Lung (tissue), 12 donors: ENCODE results near the gene KIAA1958. TPM values are rescaled to one million over a fixed set of nuclear protein-coding genes. Genes with fewer than 3 reads are reported as not detected.

Source experiments
- ATAC-seq: fragments of 200-7000 bp; cut with Tn5 transposase; one replicate; pipeline ENCODE4 v1.9.1; 2020; ENCODE audit warnings: moderate number of reproducible peaks; ENCODE audit not compliant: insufficient read depth, low FRiP score
- DNase-seq, 3 donors: peaks; one replicate each; pipeline ENCODE4 v3.0.0-alpha.2; 2013 to 2017
- H3K27ac ChIP-seq, 2 donors: one replicate each; pipeline ENCODE4 v1.5.1; 2013; ENCODE audit warnings: mild to moderate bottlenecking in 2 of 2, moderate library complexity in 2 of 2, control low read depth in 1 of 2, inconsistent platforms in 1 of 2, low read depth in 1 of 2, low read length in 1 of 2
- H3K27me3 ChIP-seq, 3 donors: one replicate each; pipeline ENCODE4 v1.5.1; 2013; ENCODE audit warnings: low read length in 2 of 3; ENCODE audit not compliant: control insufficient read depth in 3 of 3, insufficient read depth in 3 of 3
- H3K36me3 ChIP-seq, 4 donors: one replicate each; pipeline ENCODE4 v1.5.1; 2013; ENCODE audit warnings: low read length in 4 of 4, mild to moderate bottlenecking in 1 of 4, moderate library complexity in 1 of 4; ENCODE audit not compliant: control insufficient read depth in 4 of 4, insufficient read depth in 4 of 4
- H3K4me1 ChIP-seq, 5 donors: one replicate each; pipeline ENCODE4 v1.5.1; 2013; ENCODE audit warnings: low read length in 5 of 5, mild to moderate bottlenecking in 2 of 5, moderate library complexity in 1 of 5; ENCODE audit not compliant: control insufficient read depth in 5 of 5, insufficient read depth in 5 of 5
- H3K4me3 ChIP-seq: one replicate; pipeline ENCODE4 v1.5.1; 2013; ENCODE audit warnings: mild to moderate bottlenecking, control low read depth, moderate library complexity
- H3K9ac ChIP-seq, 2 donors: one replicate each; pipeline ENCODE4 v1.5.1; 2013; ENCODE audit warnings: low read length in 2 of 2, control low read depth in 1 of 2; ENCODE audit not compliant: insufficient read depth in 1 of 2
- H3K9me3 ChIP-seq, 4 donors: one replicate each; pipeline ENCODE4 v1.5.1; 2013; ENCODE audit warnings: low read length in 3 of 4, mild to moderate bottlenecking in 1 of 4, moderate library complexity in 1 of 4; ENCODE audit not compliant: control insufficient read depth in 4 of 4, insufficient read depth in 3 of 4
- CTCF ChIP-seq: IDR thresholded peaks from 2 replicates; pipeline ENCODE4 v1.5.1; 2012; ENCODE audit warnings: mild to moderate bottlenecking; ENCODE audit errors: control extremely low read depth, extremely low read depth
- WGBS, 2 donors: extraction: QIAGEN DNeasy Blood & Tissue Kit; methylation state at CpG; one replicate each; pipeline ENCODE4 v1.1.7; 2013; 5-methylcytosine and 5-hydroxymethylcytosine counted together
- polyA plus RNA-seq, 2 donors: library from polyadenylated mRNA; stranded (reverse); fragments of 200-250 nt; gene quantifications; one replicate each; pipeline ENCODE4 v1.2.1, GENCODE V29; 2013
- total RNA-seq, 2 donors: library from RNA; depleted of rRNA in 1 of 2; stranded (reverse); fragments of >200 nt in 1 of 2; gene quantifications; one replicate each; pipeline ENCODE4 v1.2.1, GENCODE V29; 2014 to 2021
- donor health status: control.
- donor health status: control.
- donor health status: Bipolar disorder and iron deficiency.
- donor health status: healthy.
- donor health status: DM: yes; HTN: yes; CAD: no.

The KIAA1958 gene
- total and polyA plus RNA-seq, 4 donors = 2.0 to 24.0 (median 6.8) TPM

DNA sequence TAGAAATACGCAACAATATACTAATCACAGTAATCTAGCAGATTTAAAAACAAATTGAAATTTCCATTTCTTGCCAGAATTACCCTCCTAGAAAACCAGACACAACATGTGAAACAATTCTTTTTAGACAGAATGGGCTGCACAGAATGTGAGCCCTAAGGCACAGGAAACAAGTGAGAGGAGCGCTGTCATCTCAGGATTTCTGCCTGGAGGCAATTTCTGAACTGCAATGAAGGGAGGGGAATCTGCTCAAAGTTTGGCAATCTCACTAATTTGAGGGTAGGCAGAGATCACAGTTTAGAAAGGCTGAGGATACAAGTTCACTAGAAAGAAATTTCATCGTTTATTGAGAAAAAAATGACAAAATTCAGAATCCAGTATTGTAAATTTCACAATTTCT, 161.0 kb downstream of the KIAA1958 start:
- ATAC-seq = no peak
- Histone ChIP-seq H3K9ac (no peak overlapping the region), H3K9me3 (peaks cover 0 to 8% (median 1%) of the 10 kb centered on the region in 4 donors), H3K4me1 (no peaks in the 10 kb centered on the region), H3K27me3 (no peaks in the 10 kb centered on the region), H3K27ac (no peak overlapping the region), H3K4me3 (no peak overlapping the region), H3K36me3 (peaks cover 0 to 9% (median 6%) of the 10 kb centered on the region in 4 donors)
- WGBS, 2 donors = 98% methylated on average over 3 of the region's 3 CpGs
- TF ChIP-seq CTCF = no peak
- DNase-seq = no peak

- Histone ChIP-seq H3K9ac (no peak overlapping the region), H3K27me3 (no peaks in the 10 kb centered on the region), H3K27ac (no peak overlapping the region), H3K9me3 (peaks cover 0 to 8% (median 2%) of the 10 kb centered on the region in 4 donors), H3K4me1 (no peaks in the 10 kb centered on the region), H3K4me3 (no peak overlapping the region), H3K36me3 (peaks cover 0 to 9% (median 6%) of the 10 kb centered on the region in 4 donors)
- no peak for ATAC-seq
- 97 to 100% methylated on average over 1 of the region's 1 CpG for WGBS, 2 donors
- no peak for TF ChIP-seq CTCF
- DNase-seq = no peak
Measured at GRCh38 chr9:112648624-112649023, 162.0 kb downstream of the KIAA1958 start.

DNA sequence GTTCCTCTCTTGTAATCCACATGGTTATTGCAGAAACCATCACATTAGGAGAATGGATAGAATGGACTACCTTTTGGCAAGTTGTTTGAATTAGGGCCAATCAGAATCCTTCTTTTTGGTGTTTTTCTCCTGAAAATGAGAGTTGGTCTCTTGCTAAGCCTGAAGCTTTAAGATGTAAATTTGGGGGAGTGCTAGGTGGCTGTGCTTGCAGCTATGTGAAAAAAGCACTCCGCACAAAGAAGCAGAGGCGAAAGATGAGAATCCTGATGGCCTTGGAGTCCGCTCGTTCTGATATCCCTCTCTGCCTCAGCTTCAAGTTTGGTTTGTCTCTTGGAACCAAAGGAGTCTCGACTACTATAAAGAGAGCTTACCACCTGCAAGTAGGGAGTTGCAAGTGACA, 167.7 kb downstream of the KIAA1958 start:
- ATAC-seq = no peak
- DNase-seq = no peak
- Histone ChIP-seq H3K36me3 (peaks cover 0 to 3% (median 0%) of the 10 kb centered on the region in 4 donors), H3K9ac (no peak overlapping the region), H3K27ac (no peak overlapping the region), H3K4me1 (no peaks in the 10 kb centered on the region), H3K4me3 (no peak overlapping the region), H3K27me3 (no peaks in the 10 kb centered on the region), H3K9me3 (peaks cover 0 to 2% (median under 1%) of the 10 kb centered on the region in 4 donors)
- TF ChIP-seq CTCF = no peak
- WGBS, 2 donors = 93 to 98% methylated on average over 5 of the region's 5 CpGs

GRCh38 chr9:112655668-112656067, 169.0 kb downstream of the KIAA1958 start:
- DNase-seq (no peak), ATAC-seq (no peak)
- Histone ChIP-seq H3K27ac (no peak overlapping the region), H3K4me1 (no peaks in the 10 kb centered on the region), H3K4me3 (no peak overlapping the region), H3K9ac (no peak overlapping the region), H3K9me3 (peaks cover 0 to 2% (median 0%) of the 10 kb centered on the region in 4 donors), H3K36me3 (peaks cover 0 to 9% (median 0%) of the 10 kb centered on the region in 4 donors), H3K27me3 (no peaks in the 10 kb centered on the region)
- WGBS, 2 donors = 83 to 92% methylated on average over 3 of the region's 3 CpGs
- TF ChIP-seq CTCF = no peak
